Measurements from ENCODE around the gene ZCCHC2. TPM values are rescaled to one million over a fixed set of nuclear protein-coding genes. Genes with fewer than 3 reads are reported as not detected.
A peak's percentile ranks its signal among the peaks of the same experiment; 100 is the strongest.

ZCCHC2 gene
- total and polyA plus RNA-seq, 9 of the 15 experiments (the other 6 are each of a cell fraction or from before 2014, with no cell fraction given), result 1.0 to 9.2 (median 6.0) TPM

DNA sequence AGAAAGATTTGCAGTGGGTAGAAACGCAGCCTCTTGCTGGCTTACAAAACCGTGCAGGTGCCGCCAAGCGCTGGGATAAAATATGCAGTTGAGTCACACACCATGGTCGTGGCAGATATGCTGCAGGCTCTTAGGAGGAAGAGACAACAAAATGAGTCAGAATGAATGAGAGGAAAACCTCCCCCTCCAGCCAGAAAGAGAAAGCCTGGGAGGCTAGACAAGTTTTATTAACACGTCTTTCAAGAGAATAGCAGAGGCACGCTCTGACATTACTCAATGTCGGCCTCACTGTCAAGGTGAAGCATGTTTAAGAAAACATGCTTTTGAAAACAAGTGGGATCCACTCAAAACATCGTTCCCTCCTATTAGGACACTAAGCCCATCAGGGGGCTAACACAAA is 37.1 kb upstream of the ZCCHC2 start (continued):
- TF ChIP-seq, protein P1, sequence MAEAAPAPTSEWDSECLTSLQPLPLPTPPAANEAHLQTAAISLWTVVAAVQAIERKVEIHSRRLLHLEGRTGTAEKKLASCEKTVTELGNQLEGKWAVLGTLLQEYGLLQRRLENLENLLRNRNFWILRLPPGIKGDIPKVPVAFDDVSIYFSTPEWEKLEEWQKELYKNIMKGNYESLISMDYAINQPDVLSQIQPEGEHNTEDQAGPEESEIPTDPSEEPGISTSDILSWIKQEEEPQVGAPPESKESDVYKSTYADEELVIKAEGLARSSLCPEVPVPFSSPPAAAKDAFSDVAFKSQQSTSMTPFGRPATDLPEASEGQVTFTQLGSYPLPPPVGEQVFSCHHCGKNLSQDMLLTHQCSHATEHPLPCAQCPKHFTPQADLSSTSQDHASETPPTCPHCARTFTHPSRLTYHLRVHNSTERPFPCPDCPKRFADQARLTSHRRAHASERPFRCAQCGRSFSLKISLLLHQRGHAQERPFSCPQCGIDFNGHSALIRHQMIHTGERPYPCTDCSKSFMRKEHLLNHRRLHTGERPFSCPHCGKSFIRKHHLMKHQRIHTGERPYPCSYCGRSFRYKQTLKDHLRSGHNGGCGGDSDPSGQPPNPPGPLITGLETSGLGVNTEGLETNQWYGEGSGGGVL (CRISPR knock-in tag; IDR thresholded peaks at IDR 0.05), result no peak
- TF ChIP-seq TAL1 (IDR thresholded peaks at IDR 0.05) (peak; percentile 45; the same call in 1 of the 2 replicates), FOS (IDR thresholded peaks at IDR 0.05; ENCODE audit: extremely low read depth, insufficient read length) (peak; percentile 43), TRIM24 (IDR thresholded peaks at IDR 0.05) (peak; percentile 30 to 52; a peak in 2 of 4 replicates), ARID1B (IDR thresholded peaks at IDR 0.05) (peak; percentile 88), JUND (IDR thresholded peaks at IDR 0.05; ENCODE audit: borderline replicate concordance, low read depth, low read length) (peak; percentile 93), JUND (tag; IDR thresholded peaks at IDR 0.05; ENCODE audit: borderline replicate concordance, low read depth, low read length) (peak; percentile 55; the same call in 1 of the 3 replicates), STAT5A (IDR thresholded peaks at IDR 0.05; ENCODE audit: borderline replicate concordance, low read length) (peak; percentile 23; the same call in 1 of the 2 replicates), CHD1 (IDR thresholded peaks at IDR 0.05; ENCODE audit: low read length) (no peak), TEAD4 (IDR thresholded peaks at IDR 0.05; ENCODE audit: low read length) (peak; percentile 72), TEAD4 (CRISPR knock-in tag; IDR thresholded peaks at IDR 0.05; ENCODE audit: borderline replicate concordance) (no peak), ZC3H4 (CRISPR knock-in tag; IDR thresholded peaks at IDR 0.05; ENCODE audit: borderline replicate concordance) (no peak), SRF (CRISPR knock-in tag; IDR thresholded peaks at IDR 0.05) (peak in 1 of 2 experiments; percentile 16; a peak in 1 of 4 replicates)
- TF ChIP-seq, protein P2, sequence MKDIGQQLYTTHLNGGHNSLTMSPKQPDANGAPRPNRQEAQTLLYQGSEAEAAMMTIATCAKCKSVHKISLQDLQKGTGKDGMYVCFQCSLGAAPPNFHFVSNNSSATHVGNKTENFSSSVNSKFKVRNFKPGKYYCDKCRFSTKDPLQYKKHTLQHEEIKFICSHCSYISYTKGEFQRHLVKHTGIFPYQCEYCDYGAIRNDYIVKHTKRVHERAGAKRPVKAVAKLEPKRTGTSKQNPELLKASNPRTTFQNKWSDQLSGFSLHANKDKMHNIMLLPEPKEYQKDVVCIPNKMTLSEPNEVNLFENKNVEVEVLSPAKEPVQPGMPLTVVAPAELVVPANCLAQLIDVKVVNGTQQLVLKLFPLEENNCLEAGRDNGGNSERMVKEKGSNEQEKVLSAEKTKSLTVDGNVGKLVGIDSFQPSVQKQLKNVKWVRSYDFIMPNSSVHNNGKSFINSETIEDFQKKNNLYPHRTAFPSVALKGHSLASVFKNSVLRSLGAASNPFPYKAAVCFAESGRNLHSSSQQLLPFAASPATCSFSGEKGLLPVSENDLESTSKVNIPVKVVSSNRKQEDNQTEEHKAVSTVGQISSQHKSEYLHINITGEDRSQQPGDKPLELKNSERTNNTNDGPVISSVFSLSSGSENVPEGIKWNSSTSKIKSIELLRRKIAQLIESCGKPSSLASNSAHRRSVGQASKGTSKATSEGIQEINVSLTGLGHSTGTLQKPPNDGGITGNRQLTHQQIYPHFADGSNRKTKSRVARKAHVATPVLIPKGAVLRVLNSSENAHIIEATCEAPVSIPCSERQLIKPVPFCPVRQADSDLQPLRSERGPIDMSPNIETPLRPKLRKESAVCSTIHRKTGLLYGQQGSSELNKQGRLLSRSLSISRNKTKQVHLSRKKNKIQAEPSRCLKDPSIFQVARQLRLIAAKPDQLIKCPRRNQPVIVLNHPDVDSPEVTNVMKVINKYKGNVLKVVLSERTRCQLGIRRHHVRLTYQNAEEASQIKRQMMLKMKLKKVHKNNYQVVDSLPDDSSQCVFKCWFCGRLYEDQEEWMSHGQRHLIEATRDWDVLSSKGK (CRISPR knock-in tag; IDR thresholded peaks at IDR 0.05), result no peak
- TF ChIP-seq, protein P3, sequence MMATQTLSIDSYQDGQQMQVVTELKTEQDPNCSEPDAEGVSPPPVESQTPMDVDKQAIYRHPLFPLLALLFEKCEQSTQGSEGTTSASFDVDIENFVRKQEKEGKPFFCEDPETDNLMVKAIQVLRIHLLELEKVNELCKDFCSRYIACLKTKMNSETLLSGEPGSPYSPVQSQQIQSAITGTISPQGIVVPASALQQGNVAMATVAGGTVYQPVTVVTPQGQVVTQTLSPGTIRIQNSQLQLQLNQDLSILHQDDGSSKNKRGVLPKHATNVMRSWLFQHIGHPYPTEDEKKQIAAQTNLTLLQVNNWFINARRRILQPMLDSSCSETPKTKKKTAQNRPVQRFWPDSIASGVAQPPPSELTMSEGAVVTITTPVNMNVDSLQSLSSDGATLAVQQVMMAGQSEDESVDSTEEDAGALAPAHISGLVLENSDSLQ (IDR thresholded peaks at IDR 0.05), result peak; percentile 60; the same call in 1 of the 2 replicates
- TF ChIP-seq, protein P4, sequence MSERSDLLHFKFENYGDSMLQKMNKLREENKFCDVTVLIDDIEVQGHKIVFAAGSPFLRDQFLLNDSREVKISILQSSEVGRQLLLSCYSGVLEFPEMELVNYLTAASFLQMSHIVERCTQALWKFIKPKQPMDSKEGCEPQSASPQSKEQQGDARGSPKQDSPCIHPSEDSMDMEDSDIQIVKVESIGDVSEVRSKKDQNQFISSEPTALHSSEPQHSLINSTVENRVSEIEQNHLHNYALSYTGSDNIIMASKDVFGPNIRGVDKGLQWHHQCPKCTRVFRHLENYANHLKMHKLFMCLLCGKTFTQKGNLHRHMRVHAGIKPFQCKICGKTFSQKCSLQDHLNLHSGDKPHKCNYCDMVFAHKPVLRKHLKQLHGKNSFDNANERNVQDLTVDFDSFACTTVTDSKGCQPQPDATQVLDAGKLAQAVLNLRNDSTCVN (CRISPR knock-in tag; IDR thresholded peaks at IDR 0.05), result no peak
- TF ChIP-seq, protein P5, sequence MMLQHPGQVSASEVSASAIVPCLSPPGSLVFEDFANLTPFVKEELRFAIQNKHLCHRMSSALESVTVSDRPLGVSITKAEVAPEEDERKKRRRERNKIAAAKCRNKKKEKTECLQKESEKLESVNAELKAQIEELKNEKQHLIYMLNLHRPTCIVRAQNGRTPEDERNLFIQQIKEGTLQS (IDR thresholded peaks at IDR 0.05), result peak; percentile 74
- TF ChIP-seq, protein P5 (CRISPR knock-in tag; conservative IDR thresholded peaks at IDR 0.05), result no peak

All from K562 (cell line).